Hematopoietic multipotent progenitor cell (in vitro differentiated cells): ENCODE data around the gene SV2A. TPM values are rescaled to one million over a fixed set of nuclear protein-coding genes. Genes with fewer than 3 reads are reported as not detected.
"Not testable (repeated sequence)": the region's sequence is repeated elsewhere in the genome, so short reads cannot be mapped to it uniquely, and the experiment has no call there.

Experiments used
- DNase-seq, 3 donors: peaks; one replicate each; pipeline ENCODE4 v3.0.0-alpha.2; 2011 to 2015; ENCODE audit warnings: low read depth in 2 of 3, low spot score in 2 of 3
- total RNA-seq: library from RNA; depleted of rRNA; stranded (reverse); fragments of >200 nt; gene quantifications from one replicate; pipeline ENCODE4 v1.2.3, GENCODE V29; 2012

The SV2A gene, protein sequence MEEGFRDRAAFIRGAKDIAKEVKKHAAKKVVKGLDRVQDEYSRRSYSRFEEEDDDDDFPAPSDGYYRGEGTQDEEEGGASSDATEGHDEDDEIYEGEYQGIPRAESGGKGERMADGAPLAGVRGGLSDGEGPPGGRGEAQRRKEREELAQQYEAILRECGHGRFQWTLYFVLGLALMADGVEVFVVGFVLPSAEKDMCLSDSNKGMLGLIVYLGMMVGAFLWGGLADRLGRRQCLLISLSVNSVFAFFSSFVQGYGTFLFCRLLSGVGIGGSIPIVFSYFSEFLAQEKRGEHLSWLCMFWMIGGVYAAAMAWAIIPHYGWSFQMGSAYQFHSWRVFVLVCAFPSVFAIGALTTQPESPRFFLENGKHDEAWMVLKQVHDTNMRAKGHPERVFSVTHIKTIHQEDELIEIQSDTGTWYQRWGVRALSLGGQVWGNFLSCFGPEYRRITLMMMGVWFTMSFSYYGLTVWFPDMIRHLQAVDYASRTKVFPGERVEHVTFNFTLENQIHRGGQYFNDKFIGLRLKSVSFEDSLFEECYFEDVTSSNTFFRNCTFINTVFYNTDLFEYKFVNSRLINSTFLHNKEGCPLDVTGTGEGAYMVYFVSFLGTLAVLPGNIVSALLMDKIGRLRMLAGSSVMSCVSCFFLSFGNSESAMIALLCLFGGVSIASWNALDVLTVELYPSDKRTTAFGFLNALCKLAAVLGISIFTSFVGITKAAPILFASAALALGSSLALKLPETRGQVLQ
- total RNA-seq, result 30.2 TPM

DNA sequence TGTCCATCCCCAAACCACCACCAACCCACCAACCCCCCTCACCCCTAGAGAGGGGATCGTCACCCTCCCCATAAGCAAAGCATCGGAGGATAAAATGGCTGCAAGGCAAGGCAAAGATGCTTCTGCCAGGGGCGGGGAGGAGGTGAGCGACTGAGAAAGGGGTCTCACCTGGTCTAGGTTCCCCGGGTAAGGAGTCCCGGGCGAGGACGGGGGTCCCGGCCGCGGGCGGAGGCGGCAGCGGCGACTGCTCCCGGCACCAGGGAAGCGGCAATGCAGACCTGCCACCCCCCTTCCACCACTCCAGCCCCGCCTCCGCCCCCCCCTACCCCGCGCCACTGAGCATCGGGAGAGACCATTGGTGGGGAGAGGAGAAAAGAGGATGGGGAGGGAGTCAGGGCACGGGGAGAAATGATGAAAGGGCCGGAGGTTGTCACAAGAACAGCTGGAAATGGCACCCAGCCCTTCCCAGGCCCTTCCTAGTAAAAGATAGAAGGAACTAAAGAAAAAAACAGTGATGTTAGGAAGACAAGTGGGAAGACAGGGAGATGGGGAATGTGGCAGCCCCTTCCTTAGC lies at the start of gene SV2A:
TSS of gene SV2A (minus strand) at position 274 of the 574 bp plus-strand sequence. CDS start 4,004 bp downstream, outside the sequence.
- DNase-seq, result peak in 2 of 3 donors; percentile 60 to 72

DNA sequence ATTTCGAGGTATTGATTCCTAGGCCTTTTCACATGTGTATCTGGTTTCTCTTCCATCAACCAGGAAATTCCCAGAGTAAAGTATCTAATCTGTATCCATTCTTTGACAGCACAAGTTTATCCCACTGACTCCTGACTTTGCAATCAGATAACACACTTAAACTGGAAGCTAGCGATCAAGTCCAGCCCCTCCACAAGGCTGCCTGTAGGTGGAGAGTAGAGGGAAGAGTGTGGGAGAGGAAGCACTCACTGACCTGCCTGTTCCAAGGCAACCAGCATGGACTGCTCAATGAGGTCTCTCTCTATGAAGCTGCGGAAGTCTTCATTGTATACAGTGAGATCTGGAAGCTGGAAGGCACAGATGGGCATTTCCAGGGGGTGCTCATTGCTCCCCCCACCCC lies 49.4 kb upstream of the SV2A start:
- no peak for DNase-seq

DNA sequence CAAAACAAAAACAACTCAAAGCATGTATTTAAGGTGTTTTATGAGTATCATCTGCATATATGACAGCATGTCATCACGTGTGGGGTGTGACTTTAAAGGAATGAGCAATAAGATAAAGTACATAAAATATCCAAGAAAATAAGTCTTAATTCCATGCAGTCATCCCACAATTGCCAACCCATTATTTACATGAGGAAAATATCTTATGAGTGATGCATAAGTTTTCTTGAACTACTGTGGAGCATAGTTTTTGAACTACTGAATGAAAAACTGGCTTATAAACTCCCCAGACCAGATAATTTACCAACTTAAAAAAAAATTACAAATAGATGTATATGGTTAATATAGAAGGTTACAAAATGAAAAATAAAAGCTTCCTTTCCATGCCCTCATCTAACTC lies 48.8 kb upstream of the SV2A start:
- no peak for DNase-seq

DNA sequence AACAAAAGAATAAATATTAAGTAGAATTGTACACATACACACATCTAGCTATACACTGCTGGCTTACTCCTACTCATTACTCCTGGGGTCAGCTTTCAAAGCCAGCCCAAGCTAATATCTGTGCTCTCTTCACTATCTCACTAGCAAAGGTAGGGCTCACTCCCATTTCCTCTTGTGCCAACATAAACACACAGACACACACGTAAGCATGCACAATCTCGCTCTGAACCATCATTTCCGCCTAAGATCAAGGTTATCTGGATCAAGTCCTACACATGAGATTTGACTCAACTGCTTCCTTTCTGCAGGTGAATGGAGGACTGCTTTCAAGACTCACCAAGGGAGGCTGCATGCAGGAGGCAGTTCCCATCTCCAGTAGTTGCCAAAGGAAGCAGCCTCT lies 47.8 kb upstream of the SV2A start:
- no peak for DNase-seq

DNA sequence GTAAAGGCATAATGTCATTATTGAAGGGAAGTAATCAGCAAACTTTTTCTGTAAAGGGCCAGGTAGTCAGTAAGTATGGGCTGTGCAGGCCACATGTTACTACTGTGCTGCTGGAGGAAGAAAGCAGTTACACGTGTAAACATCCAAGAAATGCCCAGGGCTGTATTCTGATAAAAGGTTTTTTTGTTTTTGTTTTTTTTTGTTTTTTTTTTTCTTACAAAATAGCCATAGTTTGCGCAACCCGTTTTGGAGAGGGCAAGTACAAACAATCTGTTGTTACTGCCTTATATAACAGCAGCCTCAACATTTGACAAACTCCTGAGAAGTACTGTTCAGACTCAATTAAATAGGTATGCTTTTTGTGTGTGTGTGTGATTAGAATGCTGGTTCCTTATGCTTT lies 45.7 kb upstream of the SV2A start:
- no peak for DNase-seq

DNA sequence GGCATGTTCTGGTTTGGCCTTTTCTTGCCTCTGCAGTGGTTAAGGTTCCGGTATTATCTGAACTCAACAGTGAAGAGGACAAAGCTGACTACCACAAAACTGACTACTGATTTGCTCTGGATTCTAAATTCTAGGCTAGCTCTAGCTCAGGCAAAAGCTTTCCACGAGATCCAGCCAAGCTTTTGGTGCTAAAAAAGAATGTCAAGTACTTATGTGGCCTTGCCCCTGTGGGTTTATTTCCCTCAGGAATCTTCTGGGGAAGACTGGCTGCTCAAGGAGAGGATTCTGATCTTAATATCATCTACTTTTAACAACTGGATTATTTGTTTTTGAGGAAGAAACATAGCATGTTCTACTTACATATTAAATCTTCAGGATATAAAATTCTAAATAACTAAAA lies 45.1 kb upstream of the SV2A start:
- no peak for DNase-seq

DNA sequence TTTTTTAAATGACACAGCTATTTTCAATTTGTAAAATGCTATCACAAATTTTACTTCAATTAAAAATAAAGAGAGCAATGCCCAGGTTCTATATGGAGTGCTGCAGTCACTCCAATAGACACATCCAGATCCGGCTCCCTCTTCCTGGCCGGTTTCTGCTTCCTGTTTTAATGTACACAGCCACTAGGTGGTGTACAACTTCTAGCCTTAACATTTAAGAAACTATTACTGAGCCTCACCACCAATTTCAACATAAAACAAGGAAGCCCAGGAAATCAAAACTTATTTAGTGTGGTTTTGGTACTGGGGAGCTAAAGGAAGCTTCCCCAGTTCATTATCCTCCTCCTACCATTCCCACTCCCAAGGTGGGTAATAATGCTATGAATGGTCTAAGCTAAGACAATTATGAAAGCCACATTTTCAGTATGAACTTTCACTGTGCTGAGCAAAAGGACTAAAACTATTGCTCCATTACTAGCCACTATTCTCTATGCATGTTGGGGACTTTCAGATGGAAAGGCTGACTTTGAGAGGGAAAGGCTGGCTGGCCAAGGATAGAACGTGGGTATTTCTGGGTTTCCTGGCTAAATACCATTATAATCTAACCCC lies 44.5 kb upstream of the SV2A start:
- DNase-seq, result peak; percentile 31 to 77 (median 61)

DNA sequence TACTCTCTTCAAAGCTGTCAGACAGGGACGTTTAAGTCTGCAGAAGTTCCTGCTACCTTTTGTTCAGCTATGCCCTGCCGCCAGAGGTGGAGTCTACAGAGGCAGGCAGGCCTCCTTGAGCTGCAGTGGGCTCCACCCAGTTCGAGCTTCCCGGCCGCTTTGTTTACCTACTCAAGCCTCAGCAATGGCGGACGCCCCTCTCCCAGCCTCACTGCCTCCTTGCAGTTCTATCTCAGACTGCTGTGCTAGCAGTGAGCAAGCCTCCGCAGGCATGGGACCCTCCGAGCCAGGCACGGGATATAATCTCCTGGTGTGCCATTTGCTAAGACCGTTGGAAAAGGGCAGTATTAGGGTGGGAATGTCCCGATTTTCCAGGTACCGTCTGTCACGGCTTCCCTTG lies 39.9 kb upstream of the SV2A start:
- DNase-seq, result not testable (repeated sequence)

DNA sequence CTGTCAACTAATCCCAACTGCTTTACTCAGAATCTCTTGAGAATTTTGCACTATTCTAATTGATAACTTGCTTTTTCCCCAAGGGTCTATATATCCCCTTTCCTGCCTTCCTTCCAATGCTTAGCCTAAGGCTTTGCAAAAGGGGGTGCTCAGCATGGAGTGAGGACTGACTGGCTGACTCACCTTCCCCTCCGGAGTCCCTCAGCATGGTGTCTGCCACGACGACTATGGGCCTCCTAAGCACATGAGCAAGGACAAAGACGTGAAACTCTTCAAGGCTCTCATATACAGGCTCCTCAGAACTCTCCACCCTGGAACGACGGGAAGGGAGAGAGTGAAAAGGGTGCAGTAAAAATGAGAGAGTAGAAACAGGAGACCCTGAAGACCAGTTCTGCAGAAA lies 32.3 kb upstream of the SV2A start:
- no peak for DNase-seq

DNA sequence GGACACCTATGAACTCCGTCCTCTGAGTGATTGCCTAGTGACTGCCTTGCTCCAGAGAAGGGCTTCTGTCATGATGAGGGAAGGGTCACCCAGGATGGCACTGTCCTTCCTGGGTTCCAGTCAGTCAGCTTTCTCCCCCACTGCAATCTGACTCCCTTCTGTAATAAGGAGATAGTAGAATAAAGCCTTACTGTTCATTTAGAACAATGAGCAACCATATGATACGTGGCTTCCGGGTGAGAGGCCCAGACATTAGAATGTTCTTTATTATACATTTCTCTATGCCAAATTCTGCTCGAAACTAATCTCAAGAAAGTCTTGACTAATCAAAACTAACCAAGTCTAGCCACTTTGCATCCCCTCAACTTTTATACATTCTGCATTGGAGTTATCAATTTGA lies 27.6 kb upstream of the SV2A start:
- no peak for DNase-seq

DNA sequence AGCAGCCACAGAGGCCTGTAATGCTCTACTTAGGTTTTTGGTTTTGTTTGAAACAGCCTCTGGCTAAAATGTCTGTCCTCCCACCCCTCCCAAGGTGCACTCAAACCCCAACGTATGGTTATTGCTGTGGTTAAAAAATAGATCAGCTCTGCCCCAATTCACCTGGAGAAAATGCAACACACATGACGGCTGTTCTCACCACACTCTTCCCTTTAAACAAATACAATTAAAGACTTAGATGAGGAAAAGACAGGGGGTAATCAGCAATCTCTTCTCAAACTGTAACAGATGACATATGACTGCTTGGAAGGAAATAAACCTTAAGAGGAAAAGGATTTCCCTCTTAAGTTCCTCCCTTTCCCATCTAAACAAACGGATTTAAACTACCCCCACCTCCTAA lies 25.2 kb upstream of the SV2A start:
- no peak for DNase-seq

DNA sequence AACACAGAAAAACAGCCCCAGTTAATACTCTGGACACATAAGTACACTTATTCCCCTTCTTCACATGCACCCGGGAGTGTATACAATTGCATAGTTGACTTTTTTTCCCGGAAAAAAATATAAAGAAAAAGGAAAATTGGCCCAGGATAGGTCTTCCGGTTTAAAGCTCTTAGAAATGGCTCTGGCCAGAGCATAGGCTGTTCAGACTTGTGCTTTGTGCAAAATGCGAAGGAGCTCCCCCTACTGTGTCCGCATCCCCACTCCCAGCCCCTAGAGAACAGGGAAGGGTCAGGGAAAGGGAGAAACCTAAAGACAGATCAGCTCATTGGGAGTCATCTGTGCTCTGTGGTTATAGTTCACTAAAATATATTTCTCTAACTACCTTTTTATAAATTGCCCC lies 24.6 kb upstream of the SV2A start:
- no peak for DNase-seq

DNA sequence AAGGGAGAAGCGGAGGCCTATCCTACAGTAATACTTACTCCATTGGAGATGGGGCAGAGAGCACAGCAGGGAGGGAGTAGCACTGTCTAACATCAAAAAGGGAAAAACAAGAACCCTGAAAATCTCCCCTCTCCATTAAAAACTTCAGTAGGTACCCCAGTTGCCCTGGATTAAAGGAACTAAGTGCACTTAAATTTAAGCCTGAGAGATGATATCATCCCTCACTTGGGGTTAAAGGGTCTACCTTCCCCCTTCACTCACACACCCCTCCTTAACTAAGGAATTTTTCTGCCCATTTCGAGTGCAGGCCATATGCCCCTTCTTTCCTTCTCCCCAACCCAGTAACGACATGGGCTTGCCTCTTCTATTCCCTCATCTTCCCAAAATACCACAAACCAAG lies 22.8 kb upstream of the SV2A start:
- no peak for DNase-seq

DNA sequence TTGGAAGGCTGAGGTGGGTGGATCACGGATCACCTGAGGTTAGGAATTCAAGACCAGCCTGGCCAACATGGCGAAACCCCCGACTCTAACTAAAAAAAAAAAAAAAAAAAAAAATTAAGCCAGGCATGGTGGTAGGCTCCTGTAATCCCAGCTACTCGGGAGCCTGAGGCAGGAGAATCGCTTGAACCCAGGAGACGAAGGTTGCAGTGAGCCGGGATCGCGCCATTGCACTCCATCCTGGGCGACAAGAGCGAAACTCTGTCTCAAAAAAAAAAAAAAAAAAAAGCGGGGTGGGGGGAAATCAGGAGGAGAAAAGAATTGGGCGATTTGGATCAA lies 21.0 kb upstream of the SV2A start:
- not testable (repeated sequence) for DNase-seq

DNA sequence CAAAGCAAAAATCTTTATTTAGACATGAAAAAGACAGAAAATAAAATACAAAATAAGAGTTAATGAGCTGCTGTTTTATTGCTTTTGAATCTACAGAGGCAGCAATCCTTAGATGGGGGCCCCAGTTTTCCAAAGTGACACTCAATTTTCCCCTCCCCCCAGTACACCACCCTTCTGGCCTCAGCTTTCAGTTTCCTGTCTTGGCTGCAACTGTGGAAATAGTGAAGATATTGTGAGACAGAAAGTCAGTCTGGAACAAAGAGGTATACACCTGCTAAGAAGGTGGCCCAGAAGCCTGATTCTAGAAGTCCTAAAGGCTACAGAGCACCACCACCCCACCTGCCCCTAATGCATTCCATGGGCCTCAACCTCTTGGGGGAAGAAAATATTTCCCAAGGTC lies 20.1 kb upstream of the SV2A start:
- no peak for DNase-seq

DNA sequence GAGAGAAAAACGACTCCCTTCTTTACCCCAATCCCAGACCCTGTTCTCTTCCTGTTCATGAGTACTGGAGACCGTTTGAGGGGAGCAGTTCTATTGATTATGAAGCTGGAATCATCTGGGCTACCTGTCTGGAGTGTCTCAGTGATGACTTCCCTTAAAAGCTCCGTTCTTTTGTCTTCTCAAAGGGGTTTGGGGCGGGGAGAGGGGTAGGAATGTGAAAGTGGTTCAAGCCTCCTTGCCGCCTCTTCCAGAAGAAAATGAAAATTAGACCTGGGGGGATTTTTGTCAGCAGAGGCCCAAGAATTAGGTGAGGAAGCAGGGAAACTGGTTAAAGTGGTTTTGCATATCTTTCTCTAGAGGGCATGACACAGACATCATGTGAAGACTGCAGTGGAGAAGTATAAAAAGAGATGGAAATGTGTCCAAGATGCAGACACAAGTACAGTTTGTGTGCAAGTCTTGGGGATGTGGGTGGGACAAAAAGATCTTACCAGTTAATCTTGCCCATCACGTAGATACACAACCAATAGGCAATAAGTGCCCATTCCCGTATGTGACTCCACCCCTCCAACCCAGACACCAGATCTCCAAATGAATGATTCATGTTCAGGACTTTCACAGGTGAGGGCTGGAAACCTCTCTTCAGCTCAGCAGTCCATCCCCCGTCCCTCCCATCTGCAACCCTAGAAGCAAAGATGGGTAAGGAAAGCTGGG lies 19.5 kb upstream of the SV2A start:
- no peak for DNase-seq

DNA sequence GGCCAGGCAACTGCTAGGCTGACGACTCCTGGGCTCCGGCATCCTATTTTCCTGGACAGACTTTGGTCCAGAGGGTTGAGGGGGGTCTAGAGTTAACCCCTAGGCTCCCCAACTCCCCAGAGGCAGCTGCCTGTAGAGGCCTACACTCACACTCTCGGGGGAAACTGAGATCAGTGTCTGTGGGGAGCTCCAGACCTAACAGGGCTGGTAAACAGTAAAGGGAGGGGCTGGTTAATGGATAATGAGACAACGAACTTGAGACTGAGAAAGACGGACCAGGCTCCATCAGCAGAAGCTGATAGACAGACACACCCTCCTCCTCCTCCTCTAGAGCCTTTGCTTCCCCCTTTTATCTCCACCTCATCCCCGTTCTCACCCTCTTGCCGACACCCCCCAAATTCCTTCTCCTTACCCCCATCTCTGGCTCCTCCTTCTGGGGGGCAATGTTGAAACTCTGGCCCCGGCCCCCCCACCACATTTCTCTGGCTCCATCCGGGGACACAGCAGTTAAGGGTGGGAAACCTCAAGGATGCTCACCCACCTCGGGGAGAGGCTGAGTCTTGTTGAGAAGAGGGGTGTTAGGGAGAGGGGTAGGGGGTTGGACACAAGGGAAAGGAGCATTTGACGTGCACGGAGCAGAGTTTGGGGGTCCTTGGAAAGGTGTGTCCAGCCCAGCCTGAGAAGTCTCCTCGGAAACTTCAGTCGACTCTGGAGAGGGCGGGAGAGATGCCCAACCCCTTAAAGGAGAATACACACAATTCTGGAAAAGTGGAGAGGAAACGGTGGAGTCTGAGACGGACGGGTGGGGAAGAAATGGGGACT lies 18.7 kb upstream of the SV2A start, which contains the start of gene MTMR11:
TSS of gene MTMR11 (minus strand) at position 710 of the 822 bp plus-strand sequence. CDS start at position 478, 232 bp downstream.
- no peak for DNase-seq

DNA sequence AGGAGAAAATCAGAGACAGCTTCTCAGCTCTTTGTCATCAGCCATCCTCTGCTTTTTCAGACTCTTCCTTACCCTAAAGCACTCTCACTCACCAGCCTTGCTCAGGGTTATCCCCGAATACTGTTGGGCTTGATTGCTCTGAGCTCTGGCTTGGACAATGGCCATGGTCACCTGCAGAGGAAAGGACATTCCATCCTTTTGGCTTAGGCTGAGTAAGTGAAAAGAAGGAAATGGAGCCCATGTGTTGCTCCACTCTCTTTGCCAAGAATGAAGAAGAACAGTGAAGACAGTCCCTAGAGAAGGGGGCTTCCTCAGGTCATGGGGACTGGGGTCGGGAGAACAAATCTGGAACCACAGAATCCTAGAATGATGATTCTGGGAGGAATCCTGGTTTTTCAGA lies 16.7 kb upstream of the SV2A start:
- no peak for DNase-seq

DNA sequence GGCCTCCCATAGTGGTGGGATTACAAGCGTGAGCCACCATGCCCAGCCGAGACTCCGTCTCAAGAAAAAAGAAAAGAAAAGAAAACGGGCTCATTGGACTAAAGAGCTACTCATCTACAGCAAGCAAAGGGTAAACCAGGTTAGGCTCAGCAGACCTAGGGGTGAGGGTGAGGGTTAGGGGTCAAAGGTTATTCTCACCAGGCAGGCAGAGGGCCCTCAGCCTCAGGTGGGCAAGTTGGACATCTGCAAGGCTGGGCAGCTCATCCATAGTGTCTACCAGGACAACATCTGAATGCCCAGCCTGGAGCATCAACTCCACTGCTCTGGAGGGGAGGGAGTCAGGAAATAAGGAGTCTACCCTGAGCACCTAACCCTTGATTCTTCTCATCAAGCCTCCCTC lies 15.6 kb upstream of the SV2A start:
- no peak for DNase-seq

DNA sequence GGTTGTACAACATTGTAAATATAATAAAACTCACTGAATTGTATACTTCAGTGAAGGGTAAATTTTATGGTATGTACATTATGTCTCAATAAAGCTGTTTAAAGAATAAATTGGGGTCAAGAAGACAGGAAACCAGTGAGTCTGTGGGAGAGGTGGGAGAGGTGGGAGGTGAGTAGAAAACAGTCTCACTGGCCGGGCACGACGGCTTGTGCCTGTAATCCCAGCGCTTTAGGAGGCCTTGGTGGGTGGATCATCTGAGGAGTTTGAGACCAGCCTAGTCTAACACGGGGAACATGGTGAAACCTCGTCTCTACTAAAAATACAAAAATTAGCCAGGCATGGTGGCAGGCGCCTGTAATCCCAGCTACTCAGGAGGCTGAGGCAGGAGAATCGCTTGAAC lies 14.8 kb upstream of the SV2A start:
- DNase-seq, result no peak
